ENCODE measurements around the gene LAYN.
A peak's percentile ranks its signal among the peaks of the same experiment; 100 is the strongest.

Gene LAYN

DNA sequence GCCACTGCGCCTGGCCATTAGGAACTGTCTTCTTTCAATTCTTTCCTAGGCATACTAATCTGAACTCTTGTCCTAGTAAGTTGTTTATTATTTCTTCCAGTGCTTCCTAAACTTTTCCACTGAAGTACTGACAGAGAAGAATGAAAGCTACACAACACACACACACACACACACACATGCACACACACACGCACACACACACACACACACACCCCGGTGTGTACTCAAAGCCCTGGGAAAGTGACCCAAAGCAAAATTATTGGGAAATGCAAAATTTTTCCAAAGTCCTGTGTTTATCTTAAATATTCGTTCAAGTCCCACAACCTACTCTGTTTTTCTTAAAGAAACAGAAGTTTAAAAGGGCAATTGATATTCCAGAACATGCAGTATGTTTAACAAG is 42.4 kb downstream of the LAYN start:
- in situ Hi-C loops (cut with HindIII; ENCODE audit: low sequenced_read_pairs): loop anchor here (10.0 kb wide), 1 partner anchor 262 kb away; no protein-coding TSS in a partner anchor
- H3K4me3 ChIP-seq (ENCODE audit: low read depth, low read length): no peak overlapping the region

DNA sequence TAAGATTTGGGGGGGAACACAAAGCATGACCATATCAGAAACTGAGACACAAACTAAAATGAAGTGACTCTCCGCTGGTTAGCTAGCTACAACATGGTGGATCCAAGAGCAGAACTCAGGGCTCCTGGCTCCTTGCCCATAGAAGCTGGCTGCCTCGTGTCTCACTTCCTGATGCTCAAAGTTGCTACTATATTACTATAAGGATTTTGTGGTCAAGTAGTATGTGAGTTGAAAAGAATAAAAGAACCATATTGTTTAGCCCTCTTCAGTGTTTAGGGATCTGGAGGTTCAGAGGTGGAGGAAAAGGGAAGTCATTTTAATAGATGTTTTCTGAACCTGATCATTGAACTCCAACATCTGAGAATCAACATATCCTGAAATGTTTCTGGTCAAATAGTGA is 44.9 kb downstream of the LAYN start:
- in situ Hi-C loops (cut with HindIII; ENCODE audit: low sequenced_read_pairs): loop anchor here (10.0 kb wide), 1 partner anchor 259 kb away; no protein-coding TSS in a partner anchor
- TF ChIP-seq, protein P1, sequence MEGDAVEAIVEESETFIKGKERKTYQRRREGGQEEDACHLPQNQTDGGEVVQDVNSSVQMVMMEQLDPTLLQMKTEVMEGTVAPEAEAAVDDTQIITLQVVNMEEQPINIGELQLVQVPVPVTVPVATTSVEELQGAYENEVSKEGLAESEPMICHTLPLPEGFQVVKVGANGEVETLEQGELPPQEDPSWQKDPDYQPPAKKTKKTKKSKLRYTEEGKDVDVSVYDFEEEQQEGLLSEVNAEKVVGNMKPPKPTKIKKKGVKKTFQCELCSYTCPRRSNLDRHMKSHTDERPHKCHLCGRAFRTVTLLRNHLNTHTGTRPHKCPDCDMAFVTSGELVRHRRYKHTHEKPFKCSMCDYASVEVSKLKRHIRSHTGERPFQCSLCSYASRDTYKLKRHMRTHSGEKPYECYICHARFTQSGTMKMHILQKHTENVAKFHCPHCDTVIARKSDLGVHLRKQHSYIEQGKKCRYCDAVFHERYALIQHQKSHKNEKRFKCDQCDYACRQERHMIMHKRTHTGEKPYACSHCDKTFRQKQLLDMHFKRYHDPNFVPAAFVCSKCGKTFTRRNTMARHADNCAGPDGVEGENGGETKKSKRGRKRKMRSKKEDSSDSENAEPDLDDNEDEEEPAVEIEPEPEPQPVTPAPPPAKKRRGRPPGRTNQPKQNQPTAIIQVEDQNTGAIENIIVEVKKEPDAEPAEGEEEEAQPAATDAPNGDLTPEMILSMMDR (IDR thresholded peaks at IDR 0.05; ENCODE audit: low read depth, low read length, missing control alignments): no peak
- DNase-seq (ENCODE audit: low read depth): no peak
- H3K4me3 ChIP-seq (ENCODE audit: low read depth, low read length): no peak overlapping the region

More for the DNA sequence above, 42.4 kb downstream of the LAYN start:
- no peak for DNase-seq (ENCODE audit: low read depth)
- TF ChIP-seq, protein P1 (IDR thresholded peaks at IDR 0.05; ENCODE audit: low read depth, low read length, missing control alignments): no peak

DNA sequence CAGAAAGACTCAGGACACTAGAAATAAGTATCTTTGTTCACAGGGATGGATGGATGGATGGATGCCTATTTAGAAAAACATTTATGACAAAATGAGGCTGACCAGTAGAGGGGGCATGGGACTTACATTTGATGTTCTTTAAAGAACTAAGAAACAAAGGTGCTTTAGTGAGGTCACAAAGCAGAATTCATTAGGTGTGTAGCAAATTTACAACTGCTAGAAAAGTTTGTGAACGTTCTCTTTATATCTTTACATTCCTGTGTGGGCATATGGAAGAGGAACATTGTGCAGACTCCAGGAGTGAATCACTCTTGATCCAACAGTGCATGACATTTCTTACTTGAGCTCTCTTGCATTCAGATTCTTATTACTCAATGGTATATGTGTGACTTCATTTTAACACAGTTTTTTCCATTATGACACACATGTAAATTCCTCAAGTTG is 45.9 kb downstream of the LAYN start:
- in situ Hi-C loops (cut with HindIII; ENCODE audit: low sequenced_read_pairs): loop anchor here (10.0 kb wide), 1 partner anchor 258 kb away; no protein-coding TSS in a partner anchor
- no peak overlapping the region for H3K4me3 ChIP-seq (ENCODE audit: low read depth, low read length)
- TF ChIP-seq, protein P1 (IDR thresholded peaks at IDR 0.05; ENCODE audit: low read depth, low read length, missing control alignments): peak; percentile 58
- no peak for DNase-seq (ENCODE audit: low read depth)

DNA sequence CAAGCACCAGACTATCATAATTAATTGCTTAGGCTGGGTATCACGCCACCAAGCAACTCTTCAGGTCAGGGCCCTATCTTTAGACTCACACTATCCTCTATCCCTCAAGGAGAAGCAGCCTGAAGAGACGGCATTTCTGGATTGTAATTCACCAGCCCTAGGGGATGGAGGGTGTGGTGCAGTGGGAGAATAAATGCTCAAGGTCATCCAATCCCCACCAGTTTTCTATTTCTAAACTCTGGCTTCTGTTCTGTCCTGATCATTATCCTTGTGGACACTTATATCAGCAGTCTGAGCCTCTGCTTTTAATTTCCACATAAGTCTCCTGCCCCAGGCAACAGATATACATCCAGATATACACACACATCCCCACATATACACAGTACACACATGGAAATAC is 48.6 kb downstream of the LAYN start:
- TF ChIP-seq, protein P1 (IDR thresholded peaks at IDR 0.05; ENCODE audit: low read depth, low read length, missing control alignments): no peak
- no peak overlapping the region for H3K4me3 ChIP-seq (ENCODE audit: low read depth, low read length)
- DNase-seq (ENCODE audit: low read depth): no peak
- in situ Hi-C loops (cut with HindIII; ENCODE audit: low sequenced_read_pairs): loop anchor here (10.0 kb wide), 1 partner anchor 256 kb away; no protein-coding TSS in a partner anchor

DNA sequence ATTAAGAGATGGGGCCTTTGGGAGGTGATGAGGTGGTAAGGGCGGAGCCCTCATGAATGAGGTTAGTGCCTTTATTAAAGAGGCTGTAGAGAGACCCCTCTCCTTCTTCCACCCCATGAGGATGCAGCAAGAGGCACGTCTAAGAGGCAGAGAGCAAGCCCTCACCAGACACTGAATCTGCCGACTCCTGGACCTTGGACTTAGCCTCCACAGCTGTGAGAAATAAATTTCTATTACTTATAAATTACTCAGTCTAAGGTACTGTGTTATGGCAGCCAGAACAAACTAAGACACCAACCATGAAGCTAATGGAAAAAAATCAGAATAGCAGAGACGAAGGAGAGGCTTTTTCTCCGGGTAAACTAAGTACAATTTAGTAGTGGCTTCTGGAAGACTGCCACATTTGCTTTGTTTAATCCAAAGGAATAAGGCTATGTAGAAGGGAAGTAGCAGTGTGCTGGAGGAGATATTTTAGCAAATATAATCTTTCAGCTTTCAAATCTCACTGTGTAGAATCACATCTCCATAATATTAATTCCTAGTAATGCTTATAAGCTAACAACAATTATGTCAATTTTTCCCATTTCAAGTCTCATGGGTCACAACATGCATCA is 49.5 kb downstream of the LAYN start:
- in situ Hi-C loops (cut with HindIII; ENCODE audit: low sequenced_read_pairs): loop anchor here (10.0 kb wide), 1 partner anchor 255 kb away; no protein-coding TSS in a partner anchor
- no peak for DNase-seq (ENCODE audit: low read depth)
- H3K4me3 ChIP-seq (ENCODE audit: low read depth, low read length): no peak overlapping the region
- TF ChIP-seq, protein P1 (IDR thresholded peaks at IDR 0.05; ENCODE audit: low read depth, low read length, missing control alignments): no peak

DNA sequence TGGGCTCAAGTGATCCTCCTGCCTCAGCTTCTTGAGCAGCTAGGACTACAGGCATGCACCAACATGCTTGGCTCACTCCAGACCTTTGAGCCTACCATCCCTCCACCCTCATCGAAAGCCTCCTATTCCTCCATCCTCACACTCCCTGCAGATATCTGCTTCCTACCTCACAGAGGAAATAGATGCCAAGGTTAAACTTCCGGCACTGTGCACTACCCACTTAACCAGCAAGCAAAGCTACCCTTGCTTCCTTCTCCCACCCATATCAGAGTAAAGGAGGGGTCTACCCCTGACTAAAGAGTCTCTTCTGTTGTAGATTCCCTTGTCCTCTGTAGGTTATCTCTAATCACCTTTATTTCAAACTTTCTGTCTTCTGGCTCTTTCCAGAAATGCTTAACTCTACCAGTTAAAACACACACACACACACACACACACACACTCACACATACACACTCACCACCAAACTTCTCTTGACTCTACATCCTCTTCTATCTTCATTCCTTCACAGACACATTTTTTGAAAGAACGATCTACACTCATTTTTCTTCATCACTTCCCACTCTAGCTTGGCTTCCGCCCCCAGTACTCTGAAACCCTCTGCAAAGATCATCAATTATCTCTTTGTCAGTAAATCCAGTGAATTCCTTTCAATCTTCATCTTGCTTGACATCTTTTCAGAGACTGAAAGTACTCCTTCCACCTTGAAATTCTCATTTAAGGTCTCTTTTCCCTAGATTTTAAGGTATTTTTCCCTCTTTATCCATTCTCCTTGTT is 50.9 kb downstream of the LAYN start:
- in situ Hi-C loops (cut with HindIII; ENCODE audit: low sequenced_read_pairs): no loop called here
- TF ChIP-seq, protein P1 (IDR thresholded peaks at IDR 0.05; ENCODE audit: low read depth, low read length, missing control alignments): no peak
- no peak overlapping the region for H3K4me3 ChIP-seq (ENCODE audit: low read depth, low read length)
- DNase-seq (ENCODE audit: low read depth): no peak

Data from astrocyte of the cerebellum (primary cell).